NB4 (cell line): ENCODE measurements around the gene ZNF394.
"Not testable (repeated sequence)": the region's sequence is repeated elsewhere in the genome, so short reads cannot be mapped to it uniquely, and the experiment has no call there.

Experiments used
- DNase-seq: peaks from one replicate; pipeline ENCODE4 v3.0.0; 2010; ENCODE audit warnings: low read depth
- H3K4me3 ChIP-seq: one replicate; pipeline ENCODE4 v1.5.1; 2011; ENCODE audit warnings: mild to moderate bottlenecking, low read depth, low read length, moderate library complexity
- MAX ChIP-seq: IDR thresholded peaks from 2 replicates; pipeline ENCODE4 v1.6.1; 2011; ENCODE audit warnings: low read depth, low read length
- MYC ChIP-seq: IDR thresholded peaks from 2 replicates; pipeline ENCODE4 v1.6.1; 2011; ENCODE audit warnings: low read depth, low read length
- POLR2A ChIP-seq: IDR thresholded peaks from 2 replicates; pipeline ENCODE4 v1.6.1; 2011; ENCODE audit warnings: mild to moderate bottlenecking; ENCODE audit not compliant: insufficient read length; ENCODE audit errors: extremely low read depth
- TF ChIP-seq, protein P1 (sequence below): IDR thresholded peaks from one replicate; pipeline ENCODE4 v1.5.1; 2012; ENCODE audit warnings: low read depth, low read length

The ZNF394 gene

DNA sequence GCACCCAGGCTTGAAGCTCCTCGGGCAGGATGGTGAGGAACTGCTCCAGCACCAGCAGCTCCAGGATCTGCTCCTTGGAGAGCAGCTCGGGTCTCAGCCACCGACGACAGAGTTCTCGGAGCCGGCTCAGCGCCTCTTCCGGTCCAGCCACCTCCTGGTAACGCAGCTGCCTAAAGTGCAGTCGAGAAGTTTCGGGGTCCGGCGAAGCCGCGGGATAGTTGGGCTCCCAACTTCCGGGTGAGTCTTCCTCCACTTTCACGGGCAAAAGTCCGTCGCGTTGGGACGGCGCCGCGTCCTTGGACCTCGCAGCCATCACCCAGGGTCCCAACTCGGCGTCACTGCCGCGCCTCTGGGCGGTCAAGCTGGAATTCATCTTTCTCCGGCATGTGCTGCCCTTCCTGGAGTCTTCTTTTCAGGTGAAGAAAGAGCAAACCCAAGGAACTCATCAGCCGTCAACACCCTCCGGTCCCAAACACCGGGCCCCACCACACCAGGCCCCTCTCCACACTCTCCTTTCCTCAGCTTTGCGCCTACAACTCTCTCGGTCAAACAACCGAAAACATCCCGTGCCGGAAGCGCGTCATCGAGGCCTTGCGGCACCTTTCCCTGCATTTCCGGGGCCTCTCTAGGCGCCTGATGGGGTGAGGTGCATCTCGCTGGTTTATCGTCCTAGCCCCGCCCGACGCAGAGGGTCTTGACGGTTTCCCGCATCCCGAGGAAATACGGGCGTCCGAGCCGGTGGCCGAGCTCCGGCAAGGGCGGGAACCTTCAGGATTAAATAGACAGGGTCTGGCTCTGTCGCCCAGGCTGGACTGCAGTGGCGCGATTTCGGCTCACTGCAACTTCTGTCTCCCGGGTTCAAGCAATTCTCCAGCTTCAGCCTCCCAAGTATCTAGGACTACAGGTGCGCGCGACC lies at the start of gene ZNF394:
Gene ZNF394, minus strand, starts transcription at position 561 of the 916 bp plus-strand sequence. Its CDS starts 188 bp downstream, at position 373.
- DNase-seq, result peak; percentile 97
- H3K4me3 ChIP-seq, result peak within 1 kb of the TSS; percentile 98
- TF ChIP-seq, protein P1, sequence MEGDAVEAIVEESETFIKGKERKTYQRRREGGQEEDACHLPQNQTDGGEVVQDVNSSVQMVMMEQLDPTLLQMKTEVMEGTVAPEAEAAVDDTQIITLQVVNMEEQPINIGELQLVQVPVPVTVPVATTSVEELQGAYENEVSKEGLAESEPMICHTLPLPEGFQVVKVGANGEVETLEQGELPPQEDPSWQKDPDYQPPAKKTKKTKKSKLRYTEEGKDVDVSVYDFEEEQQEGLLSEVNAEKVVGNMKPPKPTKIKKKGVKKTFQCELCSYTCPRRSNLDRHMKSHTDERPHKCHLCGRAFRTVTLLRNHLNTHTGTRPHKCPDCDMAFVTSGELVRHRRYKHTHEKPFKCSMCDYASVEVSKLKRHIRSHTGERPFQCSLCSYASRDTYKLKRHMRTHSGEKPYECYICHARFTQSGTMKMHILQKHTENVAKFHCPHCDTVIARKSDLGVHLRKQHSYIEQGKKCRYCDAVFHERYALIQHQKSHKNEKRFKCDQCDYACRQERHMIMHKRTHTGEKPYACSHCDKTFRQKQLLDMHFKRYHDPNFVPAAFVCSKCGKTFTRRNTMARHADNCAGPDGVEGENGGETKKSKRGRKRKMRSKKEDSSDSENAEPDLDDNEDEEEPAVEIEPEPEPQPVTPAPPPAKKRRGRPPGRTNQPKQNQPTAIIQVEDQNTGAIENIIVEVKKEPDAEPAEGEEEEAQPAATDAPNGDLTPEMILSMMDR, result no peak
- peak; percentile 96 for TF ChIP-seq POLR2A
- TF ChIP-seq MYC, result peak; percentile 90
- TF ChIP-seq MAX, result no peak; the same call in 1 of the 2 replicates

DNA sequence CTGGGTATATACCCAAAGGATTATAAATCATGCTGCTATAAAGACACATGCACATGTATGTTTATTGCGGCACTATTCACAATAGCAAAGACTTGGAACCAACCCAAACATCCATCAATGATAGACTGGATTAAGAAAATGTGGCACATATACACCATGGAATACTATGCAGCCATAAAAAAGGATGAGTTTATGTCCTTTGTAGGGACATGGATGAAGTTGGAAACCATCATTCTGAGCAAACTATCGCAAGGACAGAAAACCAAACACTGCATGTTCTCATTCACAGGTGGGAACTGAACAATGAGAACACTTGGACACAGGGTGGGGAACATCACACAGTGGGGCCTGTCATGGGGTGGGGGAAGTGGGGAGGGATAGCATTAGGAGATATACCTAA lies 49.5 kb upstream of the ZNF394 start:
- DNase-seq, H3K4me3 ChIP-seq: not testable (repeated sequence)

GRCh38 chr7:99545308-99545707 lies 45.2 kb upstream of the ZNF394 start:
- DNase-seq, H3K4me3 ChIP-seq: not testable (repeated sequence)

GRCh38 chr7:99543916-99544315 lies 43.8 kb upstream of the ZNF394 start:
- DNase-seq, result no peak
- TF ChIP-seq, protein P1, result no peak
- TF ChIP-seq MAX, result no peak
- TF ChIP-seq MYC, result no peak
- no peak for TF ChIP-seq POLR2A

DNA sequence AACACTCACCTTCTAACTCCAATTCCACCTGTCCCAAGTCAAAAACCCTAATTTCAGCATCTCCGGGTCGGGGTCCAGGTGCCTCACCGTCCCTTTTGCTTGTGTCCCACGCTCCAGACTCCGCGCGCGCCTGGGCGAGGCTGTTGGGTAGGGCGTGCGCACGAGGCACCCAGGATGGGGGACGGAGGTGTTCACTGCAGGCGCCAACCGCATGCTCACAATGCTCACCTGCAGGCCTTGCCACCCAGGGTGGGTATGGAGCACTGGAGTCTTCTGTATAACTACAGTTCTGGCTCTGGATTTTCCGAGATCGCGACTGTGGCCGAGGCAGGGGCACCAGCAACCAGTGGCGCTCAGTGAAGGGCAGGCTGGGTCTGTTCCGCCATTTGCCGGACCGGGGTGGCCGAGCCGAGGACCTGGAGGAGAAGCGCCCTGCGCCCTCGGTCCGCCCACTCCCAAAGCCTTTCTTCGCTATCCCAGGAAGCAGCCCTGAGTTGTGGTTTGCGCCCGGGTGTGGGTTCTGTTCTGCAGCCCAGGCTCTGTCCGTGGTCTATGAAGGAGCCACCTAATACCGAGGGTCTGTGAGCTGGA lies 43.1 kb upstream of the ZNF394 start:
- TF ChIP-seq, protein P1, result no peak
- TF ChIP-seq POLR2A, result no peak
- TF ChIP-seq MYC, result no peak
- no peak for TF ChIP-seq MAX
- DNase-seq, result no peak
- H3K4me3 ChIP-seq, result no peak overlapping the region

More at GRCh38 chr7:99543916-99544315, 43.8 kb upstream of the ZNF394 start:
- H3K4me3 ChIP-seq, result no peak overlapping the region

GRCh38 chr7:99541212-99541611 lies 41.1 kb upstream of the ZNF394 start:
- no peak for TF ChIP-seq POLR2A
- TF ChIP-seq MAX, result no peak
- TF ChIP-seq MYC, result no peak
- TF ChIP-seq, protein P1, result no peak
- no peak for DNase-seq
- no peak overlapping the region for H3K4me3 ChIP-seq
